Adrenal gland (tissue), 5 donors: ENCODE results near the gene GLS.

Experiments used
- POLR2A ChIP-seq, 2 donors: fragments of 450-650 bp; IDR thresholded peaks; one replicate each; pipeline ENCODE4 v1.6.1; 2017; ENCODE audit warnings: antibody characterized with exemption in 2 of 2, mild to moderate bottlenecking in 2 of 2, moderate library complexity in 1 of 2
- TF ChIP-seq, protein P1 (sequence below), 6 experiments: fragments of 450-650 bp in 4 of 6; fragments of 200-600 bp in 2 of 6; sonication (generic) in 1 of 6; IDR thresholded peaks; 1 replicate in 5 of 6; 2 replicates in 1 of 6; pipeline versions ENCODE4 v1.5.1 to v1.8.0; 2016 to 2021; ENCODE audit warnings: antibody characterized with exemption in 6 of 6, mild to moderate bottlenecking in 2 of 6, moderate library complexity in 1 of 6
- donor health status: DM: no; HTN: no; CAD: no.

DNA sequence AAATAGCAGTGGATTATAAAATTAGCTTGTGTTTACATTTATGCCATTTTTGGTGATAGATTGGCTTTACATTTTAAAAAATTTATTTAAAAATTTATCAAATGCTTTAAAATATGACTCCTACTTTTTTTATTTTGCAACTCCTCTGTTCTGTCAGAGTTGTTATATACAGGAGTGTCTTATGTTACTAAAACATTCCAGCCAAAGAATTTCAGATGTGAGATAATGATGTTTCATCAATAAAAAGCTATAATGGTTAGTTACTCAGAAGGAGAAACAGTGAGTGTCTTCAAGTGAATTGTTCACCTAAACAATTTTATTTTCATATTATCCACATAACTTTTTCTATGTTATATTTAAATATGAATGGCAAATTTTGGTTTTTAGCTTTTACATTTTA, 52.7 kb downstream of the GLS start:
- TF ChIP-seq, protein P1, sequence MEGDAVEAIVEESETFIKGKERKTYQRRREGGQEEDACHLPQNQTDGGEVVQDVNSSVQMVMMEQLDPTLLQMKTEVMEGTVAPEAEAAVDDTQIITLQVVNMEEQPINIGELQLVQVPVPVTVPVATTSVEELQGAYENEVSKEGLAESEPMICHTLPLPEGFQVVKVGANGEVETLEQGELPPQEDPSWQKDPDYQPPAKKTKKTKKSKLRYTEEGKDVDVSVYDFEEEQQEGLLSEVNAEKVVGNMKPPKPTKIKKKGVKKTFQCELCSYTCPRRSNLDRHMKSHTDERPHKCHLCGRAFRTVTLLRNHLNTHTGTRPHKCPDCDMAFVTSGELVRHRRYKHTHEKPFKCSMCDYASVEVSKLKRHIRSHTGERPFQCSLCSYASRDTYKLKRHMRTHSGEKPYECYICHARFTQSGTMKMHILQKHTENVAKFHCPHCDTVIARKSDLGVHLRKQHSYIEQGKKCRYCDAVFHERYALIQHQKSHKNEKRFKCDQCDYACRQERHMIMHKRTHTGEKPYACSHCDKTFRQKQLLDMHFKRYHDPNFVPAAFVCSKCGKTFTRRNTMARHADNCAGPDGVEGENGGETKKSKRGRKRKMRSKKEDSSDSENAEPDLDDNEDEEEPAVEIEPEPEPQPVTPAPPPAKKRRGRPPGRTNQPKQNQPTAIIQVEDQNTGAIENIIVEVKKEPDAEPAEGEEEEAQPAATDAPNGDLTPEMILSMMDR (IDR thresholded peaks at IDR 0.05): no peak
- no peak for TF ChIP-seq POLR2A (IDR thresholded peaks at IDR 0.05)
